Smooth muscle cell (in vitro differentiated cells): Measurements from ENCODE around the gene FAM107B. TPM values are rescaled to one million over a fixed set of nuclear protein-coding genes. Genes with fewer than 3 reads are reported as not detected.
A peak's percentile ranks its signal among the peaks of the same experiment; 100 is the strongest.

Experiments used
- DNase-seq: peaks from one replicate; lab custom pipeline; 2025; ENCODE audit not compliant: unreplicated experiment; lab: John Stamatoyannopoulos, UW
- H2AFZ ChIP-seq: fragments of 200-600 bp; sonication (generic); 2 replicates; pipeline ENCODE4 v1.6.0; 2016; ENCODE audit warnings: antibody characterized with exemption, low read depth, mild to moderate bottlenecking
- H3F3A ChIP-seq: fragments of 200-600 bp; sonication (generic); 2 replicates; pipeline ENCODE4 v1.6.0; 2017; ENCODE audit warnings: antibody characterized with exemption, low read depth
- H3K27ac ChIP-seq: fragments of 200-600 bp; sonication (generic); 2 replicates; pipeline ENCODE4 v1.5.1; 2016; ENCODE audit warnings: low read depth, mild to moderate bottlenecking
- H3K27me3 ChIP-seq: fragments of 200-600 bp; sonication (generic); 2 replicates; pipeline ENCODE4 v1.6.1; 2016; ENCODE audit warnings: low read depth, mild to moderate bottlenecking
- H3K36me3 ChIP-seq: fragments of 200-600 bp; sonication (generic); 2 replicates; pipeline ENCODE4 v1.5.1; 2016; ENCODE audit warnings: low read depth
- H3K4me1 ChIP-seq: fragments of 200-600 bp; sonication (generic); 2 replicates; pipeline ENCODE4 v1.5.1; 2016; ENCODE audit warnings: low read depth
- H3K4me2 ChIP-seq: fragments of 200-600 bp; sonication (generic); 2 replicates; pipeline ENCODE4 v1.6.0; 2016; ENCODE audit warnings: mild to moderate bottlenecking
- H3K4me3 ChIP-seq: fragments of 200-600 bp; sonication (generic); 2 replicates; pipeline ENCODE4 v1.5.1; 2016; ENCODE audit warnings: mild to moderate bottlenecking
- H3K79me2 ChIP-seq: fragments of 200-600 bp; sonication (generic); 2 replicates; pipeline ENCODE4 v1.6.0; 2016; ENCODE audit warnings: low read depth, mild to moderate bottlenecking
- H3K9ac ChIP-seq: fragments of 200-600 bp; sonication (generic); 2 replicates; pipeline ENCODE4 v1.6.0; 2016; ENCODE audit warnings: low read depth
- H3K9me3 ChIP-seq: fragments of 200-600 bp; sonication (generic); replicated peaks from 2 replicates; pipeline ENCODE4 v1.5.1; 2016; ENCODE audit warnings: low read depth
- H4K20me1 ChIP-seq: fragments of 200-600 bp; sonication (generic); 2 replicates; pipeline ENCODE4 v1.6.0; 2016; ENCODE audit warnings: low read depth
- WGBS: methylation state at CpG from one replicate; pipeline ENCODE4 v1.1.7; 2016; ENCODE audit warnings: low lambda C conversion rate; 5-methylcytosine and 5-hydroxymethylcytosine counted together
- polyA plus RNA-seq: library from polyadenylated mRNA; unstranded; fragments of >200 nt; fragmentation: Nextera tagmentation; extraction: Ambion mirVana; gene quantifications from 2 replicates; pipeline ENCODE4 v1.2.1, GENCODE V29; 2016
- total RNA-seq: library from RNA; depleted of rRNA; stranded (reverse); fragments of >200 nt; gene quantifications from 2 replicates; pipeline ENCODE4 v1.2.3, GENCODE V29; 2014
- TF ChIP-seq, protein P1 (sequence below): fragments of 200-600 bp; sonication (generic); IDR thresholded peaks from 2 replicates; pipeline ENCODE4 v1.5.1; 2017; ENCODE audit warnings: borderline replicate concordance, mild to moderate bottlenecking, antibody characterized with exemption; ENCODE audit not compliant: insufficient read depth, poor library complexity, severe bottlenecking

FAM107B gene
- total and polyA plus RNA-seq, 2 experiments from 2014 or later: 8.7 to 9.0 TPM

DNA sequence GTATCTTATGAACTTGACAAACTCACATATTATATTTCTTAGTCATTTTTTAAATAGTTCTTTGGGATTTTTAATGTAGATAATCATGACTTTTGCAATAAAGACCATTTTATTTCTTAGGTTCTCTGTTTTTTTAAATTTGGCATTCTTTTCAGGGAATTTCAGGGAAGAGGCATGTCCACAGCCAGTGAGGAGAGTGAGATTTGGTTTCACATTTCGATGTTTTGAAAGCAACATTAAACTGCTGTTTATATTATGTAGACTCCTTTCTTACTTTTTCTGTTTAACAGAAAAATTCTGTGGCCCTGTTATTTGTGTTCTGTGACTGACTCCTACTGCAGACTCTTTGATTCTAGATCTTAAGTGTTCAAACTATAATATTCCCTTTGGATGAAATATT, 153.7 kb downstream of the FAM107B start:
- 86% methylated on average over 1 of the region's 1 CpG for WGBS
- H2AFZ ChIP-seq: no peak overlapping the region
- H3K9ac ChIP-seq: no peak overlapping the region
- no peak overlapping the region for H3K4me3 ChIP-seq
- no peaks in the 10 kb centered on the region for H3K4me1 ChIP-seq
- no peaks in the 10 kb centered on the region for H3F3A ChIP-seq
- no peaks in the 10 kb centered on the region for H3K9me3 ChIP-seq
- H3K79me2 ChIP-seq: no peaks in the 10 kb centered on the region
- TF ChIP-seq, protein P1, sequence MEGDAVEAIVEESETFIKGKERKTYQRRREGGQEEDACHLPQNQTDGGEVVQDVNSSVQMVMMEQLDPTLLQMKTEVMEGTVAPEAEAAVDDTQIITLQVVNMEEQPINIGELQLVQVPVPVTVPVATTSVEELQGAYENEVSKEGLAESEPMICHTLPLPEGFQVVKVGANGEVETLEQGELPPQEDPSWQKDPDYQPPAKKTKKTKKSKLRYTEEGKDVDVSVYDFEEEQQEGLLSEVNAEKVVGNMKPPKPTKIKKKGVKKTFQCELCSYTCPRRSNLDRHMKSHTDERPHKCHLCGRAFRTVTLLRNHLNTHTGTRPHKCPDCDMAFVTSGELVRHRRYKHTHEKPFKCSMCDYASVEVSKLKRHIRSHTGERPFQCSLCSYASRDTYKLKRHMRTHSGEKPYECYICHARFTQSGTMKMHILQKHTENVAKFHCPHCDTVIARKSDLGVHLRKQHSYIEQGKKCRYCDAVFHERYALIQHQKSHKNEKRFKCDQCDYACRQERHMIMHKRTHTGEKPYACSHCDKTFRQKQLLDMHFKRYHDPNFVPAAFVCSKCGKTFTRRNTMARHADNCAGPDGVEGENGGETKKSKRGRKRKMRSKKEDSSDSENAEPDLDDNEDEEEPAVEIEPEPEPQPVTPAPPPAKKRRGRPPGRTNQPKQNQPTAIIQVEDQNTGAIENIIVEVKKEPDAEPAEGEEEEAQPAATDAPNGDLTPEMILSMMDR: no peak
- H3K36me3 ChIP-seq: no peaks in the 10 kb centered on the region
- DNase-seq: no peak
- H3K27ac ChIP-seq: no peak overlapping the region
- H3K4me2 ChIP-seq: no peak overlapping the region
- H4K20me1 ChIP-seq: no peaks in the 10 kb centered on the region
- H3K27me3 ChIP-seq: no peaks in the 10 kb centered on the region

DNA sequence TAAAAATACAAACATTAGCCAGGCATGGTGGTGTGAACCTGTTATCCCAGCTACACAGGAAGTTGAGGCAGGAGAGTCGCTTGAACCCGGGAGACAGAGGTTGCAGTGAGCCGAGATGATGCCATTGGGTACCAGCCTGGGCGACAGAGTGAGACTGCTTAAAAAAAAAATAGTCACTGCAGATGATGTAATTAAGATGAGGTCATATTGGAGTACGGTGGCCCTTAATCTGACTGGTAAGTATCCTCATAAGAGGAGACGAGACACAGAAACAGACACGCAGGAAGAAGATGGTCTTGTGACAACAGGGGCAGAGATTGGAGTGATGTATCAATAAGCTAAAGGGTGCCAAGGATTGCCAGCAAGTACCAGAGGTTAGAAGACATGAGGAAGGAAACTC, 156.0 kb downstream of the FAM107B start:
- H3F3A ChIP-seq: no peaks in the 10 kb centered on the region
- no peaks in the 10 kb centered on the region for H3K27me3 ChIP-seq
- no peak overlapping the region for H2AFZ ChIP-seq
- 84% methylated on average over 7 of the region's 7 CpGs for WGBS
- H3K9me3 ChIP-seq: no peaks in the 10 kb centered on the region
- H3K9ac ChIP-seq: no peak overlapping the region
- no peak for DNase-seq
- H3K4me1 ChIP-seq: no peaks in the 10 kb centered on the region
- no peak overlapping the region for H3K27ac ChIP-seq
- no peaks in the 10 kb centered on the region for H4K20me1 ChIP-seq
- TF ChIP-seq, protein P1: no peak
- H3K4me3 ChIP-seq: no peak overlapping the region
- H3K79me2 ChIP-seq: no peaks in the 10 kb centered on the region
- H3K4me2 ChIP-seq: no peak overlapping the region
- no peaks in the 10 kb centered on the region for H3K36me3 ChIP-seq

DNA sequence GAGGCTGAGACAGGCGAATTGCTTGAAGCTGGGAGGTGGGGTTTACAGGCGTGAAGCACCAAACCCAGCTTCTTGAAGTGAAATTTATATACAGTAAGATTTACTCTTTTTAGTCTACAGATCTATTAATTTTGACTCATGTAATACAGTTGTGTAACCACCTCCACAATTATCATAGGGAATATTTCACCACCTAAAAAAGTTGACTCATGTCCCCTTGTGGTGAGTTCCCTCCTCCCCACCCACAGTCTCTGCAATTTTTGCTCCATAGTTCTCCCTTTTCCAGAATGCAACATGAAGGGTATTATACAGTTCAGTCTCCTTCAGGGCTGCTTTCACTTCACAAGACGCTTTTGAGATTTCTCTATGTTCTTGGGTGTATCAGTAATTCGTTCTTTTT, 156.8 kb downstream of the FAM107B start:
- Histone ChIP-seq H2AFZ (no peak overlapping the region), H3K4me2 (peak overlapping the region; percentile 9), H4K20me1 (no peaks in the 10 kb centered on the region), H3K79me2 (no peaks in the 10 kb centered on the region), H3K9ac (no peak overlapping the region), H3K4me1 (no peaks in the 10 kb centered on the region), H3K36me3 (no peaks in the 10 kb centered on the region), H3K9me3 (no peaks in the 10 kb centered on the region), H3K27ac (no peak overlapping the region), H3K4me3 (no peak overlapping the region), H3K27me3 (no peaks in the 10 kb centered on the region), H3F3A (no peaks in the 10 kb centered on the region)
- 71% methylated on average over 4 of the region's 4 CpGs for WGBS
- DNase-seq: no peak
- TF ChIP-seq, protein P1: no peak

DNA sequence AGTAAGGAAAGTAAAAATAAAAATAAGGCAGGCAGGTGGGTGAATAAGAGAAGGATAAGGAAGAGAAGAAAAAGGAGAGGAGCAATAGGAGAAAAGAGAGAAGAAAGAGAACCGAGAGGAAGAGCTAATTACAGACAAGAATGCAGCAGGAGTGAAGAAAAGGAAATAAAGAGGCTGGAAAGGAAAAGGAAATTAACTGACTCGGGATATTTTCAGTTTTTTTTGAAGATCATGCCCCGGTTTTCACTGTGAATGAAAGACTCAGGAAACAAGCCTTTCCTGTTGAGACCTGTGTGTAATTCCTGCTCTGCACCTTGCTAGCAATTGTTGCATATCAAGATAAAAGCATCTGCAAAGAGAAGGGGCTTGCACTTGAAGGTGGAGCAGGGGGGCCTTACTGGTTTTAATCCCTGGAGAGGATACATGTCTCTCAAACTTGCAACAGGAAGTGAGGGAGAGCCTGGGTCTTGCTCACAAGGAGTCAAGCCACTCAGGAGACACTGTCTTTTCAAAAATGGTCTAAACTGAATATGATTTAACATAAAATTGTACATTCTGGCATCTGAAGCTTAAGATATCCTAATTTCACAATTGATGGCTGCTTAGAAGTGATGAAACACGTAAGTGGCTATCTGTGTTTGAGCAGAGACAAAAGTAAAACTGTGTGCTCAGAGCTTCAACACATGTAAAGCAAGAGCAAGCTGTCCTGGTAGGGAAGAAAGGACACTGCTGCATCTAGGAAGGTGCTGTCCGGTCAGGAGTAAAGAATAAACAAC, 157.6 kb downstream of the FAM107B start:
- H3K79me2 ChIP-seq: no peaks in the 10 kb centered on the region
- no peaks in the 10 kb centered on the region for H3K36me3 ChIP-seq
- H3K4me2 ChIP-seq: no peak overlapping the region
- no peaks in the 10 kb centered on the region for H3K4me1 ChIP-seq
- H2AFZ ChIP-seq: no peak overlapping the region
- H3K9ac ChIP-seq: no peak overlapping the region
- 64% methylated on average over 5 of the region's 5 CpGs for WGBS
- H3K9me3 ChIP-seq: no peaks in the 10 kb centered on the region
- H4K20me1 ChIP-seq: no peaks in the 10 kb centered on the region
- TF ChIP-seq, protein P1: no peak
- no peaks in the 10 kb centered on the region for H3K27me3 ChIP-seq
- H3K4me3 ChIP-seq: no peak overlapping the region
- no peaks in the 10 kb centered on the region for H3F3A ChIP-seq
- H3K27ac ChIP-seq: no peak overlapping the region
- DNase-seq: no peak
